GM12874 (cell line): ENCODE measurements around the gene TMEM272.

Experiments used
- TF ChIP-seq, protein P1 (sequence below): IDR thresholded peaks from 2 replicates; pipeline ENCODE4 v1.5.1; 2011; ENCODE audit warnings: low read depth, mild to moderate bottlenecking, control low read depth, low read length, moderate library complexity; ENCODE audit not compliant: insufficient read depth

Gene TMEM272

GRCh38 chr13:51881296-51881695, 36.3 kb upstream of the TMEM272 start:
- TF ChIP-seq, protein P1, sequence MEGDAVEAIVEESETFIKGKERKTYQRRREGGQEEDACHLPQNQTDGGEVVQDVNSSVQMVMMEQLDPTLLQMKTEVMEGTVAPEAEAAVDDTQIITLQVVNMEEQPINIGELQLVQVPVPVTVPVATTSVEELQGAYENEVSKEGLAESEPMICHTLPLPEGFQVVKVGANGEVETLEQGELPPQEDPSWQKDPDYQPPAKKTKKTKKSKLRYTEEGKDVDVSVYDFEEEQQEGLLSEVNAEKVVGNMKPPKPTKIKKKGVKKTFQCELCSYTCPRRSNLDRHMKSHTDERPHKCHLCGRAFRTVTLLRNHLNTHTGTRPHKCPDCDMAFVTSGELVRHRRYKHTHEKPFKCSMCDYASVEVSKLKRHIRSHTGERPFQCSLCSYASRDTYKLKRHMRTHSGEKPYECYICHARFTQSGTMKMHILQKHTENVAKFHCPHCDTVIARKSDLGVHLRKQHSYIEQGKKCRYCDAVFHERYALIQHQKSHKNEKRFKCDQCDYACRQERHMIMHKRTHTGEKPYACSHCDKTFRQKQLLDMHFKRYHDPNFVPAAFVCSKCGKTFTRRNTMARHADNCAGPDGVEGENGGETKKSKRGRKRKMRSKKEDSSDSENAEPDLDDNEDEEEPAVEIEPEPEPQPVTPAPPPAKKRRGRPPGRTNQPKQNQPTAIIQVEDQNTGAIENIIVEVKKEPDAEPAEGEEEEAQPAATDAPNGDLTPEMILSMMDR: no peak

DNA sequence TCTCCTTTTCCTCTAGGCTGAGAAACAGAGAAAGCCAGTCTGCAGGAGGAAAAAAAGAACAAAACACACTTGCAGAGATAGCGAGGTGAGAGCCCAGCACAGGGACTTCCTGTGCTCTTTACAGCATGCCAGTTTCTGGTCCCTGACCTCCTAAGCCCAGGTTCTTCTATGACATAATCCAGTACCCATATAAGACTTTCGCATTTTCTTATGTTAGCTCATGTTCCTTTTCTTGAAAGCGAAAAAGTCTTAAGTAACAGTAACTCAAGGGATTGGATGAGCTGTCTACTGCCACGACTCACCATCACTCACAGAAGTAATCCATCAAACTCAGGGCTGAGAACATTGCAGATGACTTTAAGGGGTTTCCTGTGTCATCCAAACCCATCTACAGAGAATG, 34.2 kb upstream of the TMEM272 start:
- TF ChIP-seq, protein P1: no peak

DNA sequence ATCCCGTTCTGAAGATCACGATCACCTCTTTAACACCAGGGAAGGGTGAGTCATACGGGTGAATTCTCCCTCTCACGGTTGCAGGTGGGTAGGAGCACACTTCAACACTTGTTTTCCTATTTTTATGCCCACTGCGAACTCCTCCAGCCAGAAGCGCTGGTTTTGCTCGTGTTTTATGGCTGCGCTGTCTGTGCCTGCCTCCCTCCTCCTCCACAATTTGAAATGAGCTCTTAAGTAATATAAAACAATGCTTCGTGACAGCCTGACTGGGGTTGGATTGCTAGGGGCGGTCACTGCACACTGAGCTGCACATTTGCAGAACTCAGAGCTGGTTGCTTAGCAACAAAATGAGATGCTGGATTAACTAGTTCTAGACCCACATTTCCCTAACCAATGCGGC, 29.7 kb upstream of the TMEM272 start:
- TF ChIP-seq, protein P1: no peak

- TF ChIP-seq, protein P1: no peak
Measured at GRCh38 chr13:51873837-51874236, 28.9 kb upstream of the TMEM272 start.

DNA sequence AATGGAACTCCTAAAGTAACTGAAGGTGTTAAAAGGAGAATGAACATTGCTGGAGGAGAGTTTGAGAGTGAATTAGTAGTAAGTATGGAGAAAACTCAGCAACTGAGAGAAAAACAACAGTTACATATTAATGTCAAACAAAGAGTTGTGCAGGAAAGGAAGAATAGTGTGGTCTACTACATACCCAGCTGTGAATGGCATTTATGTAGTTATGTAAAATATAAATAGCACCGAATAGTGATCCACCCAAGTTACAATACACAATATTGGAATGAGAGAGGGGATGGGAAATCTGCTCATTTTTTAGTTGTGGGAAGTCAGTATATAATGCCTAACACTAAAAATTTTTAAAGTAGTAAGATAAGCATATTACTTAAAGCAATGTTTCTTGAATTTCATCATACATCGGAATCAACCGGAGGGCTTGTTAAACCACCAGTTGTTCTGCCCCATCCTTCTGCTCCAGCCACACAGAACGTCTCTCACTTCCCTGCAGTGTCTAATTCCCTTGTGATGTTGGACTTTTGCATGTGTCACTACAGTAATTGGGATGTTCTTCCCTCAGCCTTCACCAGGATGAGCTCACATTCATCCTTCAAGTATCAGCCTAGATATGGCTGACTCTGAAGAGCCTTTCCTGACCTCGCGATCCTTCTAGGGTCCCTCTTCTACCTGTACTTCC, 28.3 kb upstream of the TMEM272 start:
- TF ChIP-seq, protein P1: no peak

DNA sequence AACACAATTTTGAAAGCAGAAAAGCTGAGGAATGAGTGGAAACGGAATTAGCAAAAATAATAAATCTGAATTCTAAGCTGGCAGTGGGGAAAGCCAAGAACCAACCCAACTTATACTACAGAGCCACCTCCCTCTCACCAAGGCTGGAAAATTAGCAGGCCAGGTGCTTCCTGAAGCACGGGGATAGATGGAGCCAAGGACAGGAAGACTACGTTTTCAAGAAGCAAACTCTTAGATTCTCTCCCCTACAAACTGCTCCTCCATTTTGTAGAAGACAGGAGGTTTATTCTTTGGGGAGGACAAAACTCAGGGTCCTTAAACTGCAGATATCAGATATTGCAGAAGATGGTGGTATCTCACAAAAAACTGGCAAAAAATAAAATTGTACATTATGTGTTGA, 25.6 kb upstream of the TMEM272 start:
- TF ChIP-seq, protein P1: no peak

DNA sequence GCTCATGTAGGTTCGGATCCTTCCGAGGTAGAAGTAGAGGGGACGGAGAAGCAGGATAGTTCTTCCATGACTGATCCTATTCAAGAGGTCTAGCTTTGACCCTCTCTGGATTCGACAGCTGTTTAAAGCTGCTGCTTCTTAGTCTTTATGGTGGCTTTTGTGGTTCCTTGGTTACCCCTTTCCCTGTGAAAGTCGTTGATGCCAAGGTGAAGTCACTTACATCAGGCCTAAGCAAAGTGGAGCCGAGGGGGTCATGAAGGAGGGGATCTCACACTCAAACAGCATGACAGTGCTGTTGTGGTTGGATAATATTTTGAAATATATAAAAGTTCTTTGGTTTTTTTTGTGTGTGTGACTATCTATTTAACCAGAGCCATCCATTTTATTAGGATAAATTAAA, 24.9 kb upstream of the TMEM272 start:
- TF ChIP-seq, protein P1: no peak
